C4-2B (cell line): ENCODE data around the gene DZANK1.

Experiments used
- ZFX ChIP-seq: fragments of 450-650 bp; IDR thresholded peaks from 2 replicates; pipeline ENCODE4 v1.6.1; 2017
- TF ChIP-seq, protein P1 (sequence below): fragments of 450-650 bp; conservative IDR thresholded peaks from 2 replicates; pipeline ENCODE4 v1.5.1; 2017; ENCODE audit warnings: mild to moderate bottlenecking

DNA sequence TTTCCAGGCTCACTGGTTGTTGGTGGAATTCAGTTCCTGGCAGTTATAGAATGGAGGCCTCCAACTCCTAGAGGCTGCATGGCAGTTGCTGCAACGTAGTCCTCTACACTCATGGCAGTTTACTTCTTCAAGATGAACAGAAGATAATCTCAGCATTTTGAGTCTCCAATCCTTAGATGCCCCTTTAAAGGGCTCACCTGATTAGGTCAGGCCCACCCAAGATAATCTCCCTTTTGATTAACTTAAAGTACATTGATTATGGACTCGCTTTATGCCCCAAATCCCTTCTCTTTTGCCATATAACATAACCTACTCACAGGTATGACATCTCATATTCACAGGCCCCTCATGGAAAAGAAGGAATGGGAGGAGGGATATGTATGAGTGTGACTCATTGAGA, 102.1 kb downstream of the DZANK1 start:
- TF ChIP-seq, protein P1, sequence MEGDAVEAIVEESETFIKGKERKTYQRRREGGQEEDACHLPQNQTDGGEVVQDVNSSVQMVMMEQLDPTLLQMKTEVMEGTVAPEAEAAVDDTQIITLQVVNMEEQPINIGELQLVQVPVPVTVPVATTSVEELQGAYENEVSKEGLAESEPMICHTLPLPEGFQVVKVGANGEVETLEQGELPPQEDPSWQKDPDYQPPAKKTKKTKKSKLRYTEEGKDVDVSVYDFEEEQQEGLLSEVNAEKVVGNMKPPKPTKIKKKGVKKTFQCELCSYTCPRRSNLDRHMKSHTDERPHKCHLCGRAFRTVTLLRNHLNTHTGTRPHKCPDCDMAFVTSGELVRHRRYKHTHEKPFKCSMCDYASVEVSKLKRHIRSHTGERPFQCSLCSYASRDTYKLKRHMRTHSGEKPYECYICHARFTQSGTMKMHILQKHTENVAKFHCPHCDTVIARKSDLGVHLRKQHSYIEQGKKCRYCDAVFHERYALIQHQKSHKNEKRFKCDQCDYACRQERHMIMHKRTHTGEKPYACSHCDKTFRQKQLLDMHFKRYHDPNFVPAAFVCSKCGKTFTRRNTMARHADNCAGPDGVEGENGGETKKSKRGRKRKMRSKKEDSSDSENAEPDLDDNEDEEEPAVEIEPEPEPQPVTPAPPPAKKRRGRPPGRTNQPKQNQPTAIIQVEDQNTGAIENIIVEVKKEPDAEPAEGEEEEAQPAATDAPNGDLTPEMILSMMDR = no peak
- TF ChIP-seq ZFX = no peak
